Measurements from ENCODE around the gene PPIL6.

DNA sequence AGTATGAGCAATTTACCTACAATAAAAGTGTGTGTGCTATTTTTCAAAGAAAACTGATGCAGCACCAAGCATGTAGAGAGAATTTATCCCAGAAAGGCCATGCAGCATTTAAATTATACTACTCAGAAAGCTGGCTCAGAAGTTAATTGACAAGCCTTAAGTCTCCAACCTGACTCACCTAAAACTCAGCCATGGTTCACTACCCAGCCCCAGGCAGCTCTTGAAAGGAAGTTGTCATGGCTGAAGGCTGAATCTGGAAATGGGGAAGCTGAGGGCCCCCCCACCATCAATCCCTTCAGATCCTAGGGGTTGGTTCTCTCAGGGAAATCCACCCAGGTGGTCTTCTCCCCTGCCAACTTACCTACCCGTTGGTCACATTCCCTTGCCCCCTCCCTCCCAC, 19.7 kb downstream of the PPIL6 start:
- TF ChIP-seq POLR2AphosphoS5 (IDR thresholded peaks at IDR 0.05) (no peak), POLR2A (IDR thresholded peaks at IDR 0.05) (no peak)

All from gastroesophageal sphincter (tissue), 2 donors.